ENCODE measurements around the gene INTS1. TPM values are rescaled to one million over a fixed set of nuclear protein-coding genes. Genes with fewer than 3 reads are reported as not detected.

The INTS1 gene
- total and polyA plus RNA-seq, 2 of the 4 experiments (the other 2 are of a cell fraction): 9.3 to 40.1 TPM

- dilution Hi-C loops (cut with HindIII; ENCODE audit: low sequenced_read_pairs, unreplicated experiment): no loop called here
- BruUV-seq (replicated peaks): no TSS peak
- intact Hi-C loops (cut with micrococcal nuclease): loop anchor here (5.0 kb wide), 1 partner anchor 33 kb away; the partner anchor contains the start of gene INTS1
- no peak overlapping the region for H3K23ac ChIP-seq (ENCODE audit: low read depth, low read length)
- peaks cover 41% of the 10 kb centered on the region for H3K4me1 ChIP-seq (ENCODE audit: control insufficient read depth, insufficient read depth, low read length)
- TF ChIP-seq ELK1 (IDR thresholded peaks at IDR 0.05; ENCODE audit: borderline replicate concordance, low read depth, low read length) (no peak), RAD21 (IDR thresholded peaks at IDR 0.05; ENCODE audit: low read length) (no peak), NFE2L2 (IDR thresholded peaks at IDR 0.05; ENCODE audit: low read depth, low read length) (no peak), RFX5 (IDR thresholded peaks at IDR 0.05; ENCODE audit: low read depth, low read length) (no peak), MAZ (IDR thresholded peaks at IDR 0.05; ENCODE audit: borderline replicate concordance, low read depth, low read length) (no peak), MAFK (IDR thresholded peaks at IDR 0.05; ENCODE audit: low read depth, low read length) (no peak)
- no peak for DNase-seq
- H3K9ac ChIP-seq (ENCODE audit: low read depth, low read length): no peak overlapping the region
- no peak overlapping the region for H3K4me3 ChIP-seq (ENCODE audit: insufficient read depth, low read depth, low read length)
- no peak for ATAC-seq (ENCODE audit: low read depth)
- WGBS, 2 experiments (ENCODE audit: extremely low coverage in 2 of 2, insufficient read length in 1 of 2): 50% methylated on average over 2 of the region's 6 CpGs; no CpG with 5 or more reads in 1 of the 2 experiments
- no peak overlapping the region for H3K14ac ChIP-seq (replicated peaks; ENCODE audit: low read depth, low read length)
- H4K20me1 ChIP-seq (ENCODE audit: insufficient read depth, low read length): peaks cover 44% of the 10 kb centered on the region
- peak overlapping the region; percentile 32; the same call in 1 of the 2 replicates for H2BK120ac ChIP-seq (ENCODE audit: low read depth, low read length)
- no peak overlapping the region for H3K4me2 ChIP-seq (ENCODE audit: low read depth, low read length)
- H3K79me1 ChIP-seq (ENCODE audit: low read depth in 1 of 2, low read length in 2 of 2): peaks cover 0 to 60% of the 10 kb centered on the region in 2 experiments; a peak in 2 of 4 replicates
- no peak overlapping the region for H2AK9ac ChIP-seq (replicated peaks; ENCODE audit: low read depth, low read length, poor library complexity)
- H3K9me3 ChIP-seq (ENCODE audit: control insufficient read depth, insufficient read depth, low read length): no peaks in the 10 kb centered on the region
- no peak overlapping the region for H2AFZ ChIP-seq (replicated peaks; ENCODE audit: low read length, poor library complexity)
- H3K27me3 ChIP-seq (ENCODE audit: control insufficient read depth, insufficient read depth, low read length): no peaks in the 10 kb centered on the region
- H3K4ac ChIP-seq (ENCODE audit: low read depth, low read length): peak overlapping the region; percentile 57; the same call in 1 of the 2 replicates
- H3K27ac ChIP-seq (ENCODE audit: insufficient read depth, low read length): 0 out of 2 replicates have a peak overlapping the region, but pooled peaks have one; percentile 12
- H4K5ac ChIP-seq (ENCODE audit: low read depth, low read length): no peak overlapping the region
- H3K56ac ChIP-seq (ENCODE audit: extremely low read depth, insufficient read depth, low read length): no peak overlapping the region
- H3K18ac ChIP-seq (ENCODE audit: low read depth, low read length): no peak overlapping the region
- peaks cover 13% of the 10 kb centered on the region for H3K9me1 ChIP-seq (ENCODE audit: insufficient read depth, low read length)
- ChIA-PET POLR2A (ENCODE audit: unreplicated experiment) (interaction anchor here (0.6 kb wide), 1 partner anchor 533 kb away, joined by 4 read pairs; no protein-coding TSS in a partner anchor), CTCF (no interaction called here)
- peak overlapping the region; percentile 79 for H2AK5ac ChIP-seq (ENCODE audit: low read depth, low read length)
- no peak overlapping the region for H2BK20ac ChIP-seq (ENCODE audit: low read depth, low read length)
- H2BK5ac ChIP-seq (ENCODE audit: low read depth, low read length, poor library complexity, severe bottlenecking): no peak overlapping the region
- H3K36me3 ChIP-seq (ENCODE audit: control insufficient read depth, insufficient read depth, low read length): peaks cover 10% of the 10 kb centered on the region
- in situ Hi-C loops (cut with MboI; ENCODE audit: low sequenced_read_pairs): no loop called here
- no peak overlapping the region for H4K8ac ChIP-seq (ENCODE audit: low read depth in 2 of 2, low read length in 2 of 2)
- H4K91ac ChIP-seq (ENCODE audit: insufficient read depth, low read depth, low read length): no peak overlapping the region
- H2BK15ac ChIP-seq (ENCODE audit: low read depth, low read length): no peak overlapping the region
Measured at GRCh38 chr7:1535100-1535458, 30.9 kb upstream of the INTS1 start.

Data from IMR-90 (cell line).